ENCODE results near the gene EPHA4.
A peak's percentile ranks its signal among the peaks of the same experiment; 100 is the strongest.

DNA sequence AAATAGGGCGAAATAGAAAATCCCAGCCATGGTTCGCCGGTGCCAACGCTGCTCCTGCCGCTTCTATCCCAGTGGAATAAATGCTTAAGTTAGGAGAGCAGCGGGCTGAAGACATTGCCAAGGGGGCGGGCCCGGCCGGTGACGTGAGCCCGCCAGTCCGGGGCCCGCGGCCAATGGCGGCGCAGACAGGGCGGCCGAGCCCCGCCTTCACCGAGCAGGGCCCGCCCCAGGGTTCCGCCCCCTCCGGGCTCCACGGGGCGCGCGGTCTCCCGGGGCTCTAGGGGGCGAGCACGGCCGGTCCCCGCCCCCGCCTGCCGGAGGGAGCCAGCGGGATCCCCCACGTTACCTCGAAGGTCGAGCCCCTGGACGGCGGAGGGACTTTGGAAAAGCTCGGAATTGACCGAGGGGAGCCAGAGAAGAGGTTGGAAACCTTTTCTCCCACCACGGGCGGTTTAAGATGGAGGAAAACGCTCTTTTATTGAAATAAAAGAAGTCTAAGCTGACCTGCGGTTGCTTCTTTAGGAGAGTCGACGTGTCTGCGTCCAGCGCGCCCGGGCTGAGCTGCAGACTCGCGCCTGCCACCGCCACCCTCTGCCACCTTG is at the start of gene EPHA4:
- TF ChIP-seq POLR2A (IDR thresholded peaks at IDR 0.05) (peak; percentile 66), EP300 (IDR thresholded peaks at IDR 0.05) (no peak)
- TF ChIP-seq, protein P1, sequence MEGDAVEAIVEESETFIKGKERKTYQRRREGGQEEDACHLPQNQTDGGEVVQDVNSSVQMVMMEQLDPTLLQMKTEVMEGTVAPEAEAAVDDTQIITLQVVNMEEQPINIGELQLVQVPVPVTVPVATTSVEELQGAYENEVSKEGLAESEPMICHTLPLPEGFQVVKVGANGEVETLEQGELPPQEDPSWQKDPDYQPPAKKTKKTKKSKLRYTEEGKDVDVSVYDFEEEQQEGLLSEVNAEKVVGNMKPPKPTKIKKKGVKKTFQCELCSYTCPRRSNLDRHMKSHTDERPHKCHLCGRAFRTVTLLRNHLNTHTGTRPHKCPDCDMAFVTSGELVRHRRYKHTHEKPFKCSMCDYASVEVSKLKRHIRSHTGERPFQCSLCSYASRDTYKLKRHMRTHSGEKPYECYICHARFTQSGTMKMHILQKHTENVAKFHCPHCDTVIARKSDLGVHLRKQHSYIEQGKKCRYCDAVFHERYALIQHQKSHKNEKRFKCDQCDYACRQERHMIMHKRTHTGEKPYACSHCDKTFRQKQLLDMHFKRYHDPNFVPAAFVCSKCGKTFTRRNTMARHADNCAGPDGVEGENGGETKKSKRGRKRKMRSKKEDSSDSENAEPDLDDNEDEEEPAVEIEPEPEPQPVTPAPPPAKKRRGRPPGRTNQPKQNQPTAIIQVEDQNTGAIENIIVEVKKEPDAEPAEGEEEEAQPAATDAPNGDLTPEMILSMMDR (IDR thresholded peaks at IDR 0.05): peak; percentile 17 to 53 (median 20)

Data from ovary (tissue), 3 donors.